ENCODE results near the gene ZDHHC22. TPM values are rescaled to one million over a fixed set of nuclear protein-coding genes. Genes with fewer than 3 reads are reported as not detected.

ZDHHC22 gene
- total RNA-seq, 1 donor: not detected

- TF ChIP-seq CTCF (IDR thresholded peaks at IDR 0.05; ENCODE audit: insufficient read depth, low read depth, low read length): no peak
- no peak for DNase-seq (ENCODE audit: low read depth)
- no peak overlapping the region for H3K4me3 ChIP-seq (ENCODE audit: low read depth, low read length)
Measured at GRCh38 chr14:77085538-77085937, 56.1 kb downstream of the ZDHHC22 start.

DNA sequence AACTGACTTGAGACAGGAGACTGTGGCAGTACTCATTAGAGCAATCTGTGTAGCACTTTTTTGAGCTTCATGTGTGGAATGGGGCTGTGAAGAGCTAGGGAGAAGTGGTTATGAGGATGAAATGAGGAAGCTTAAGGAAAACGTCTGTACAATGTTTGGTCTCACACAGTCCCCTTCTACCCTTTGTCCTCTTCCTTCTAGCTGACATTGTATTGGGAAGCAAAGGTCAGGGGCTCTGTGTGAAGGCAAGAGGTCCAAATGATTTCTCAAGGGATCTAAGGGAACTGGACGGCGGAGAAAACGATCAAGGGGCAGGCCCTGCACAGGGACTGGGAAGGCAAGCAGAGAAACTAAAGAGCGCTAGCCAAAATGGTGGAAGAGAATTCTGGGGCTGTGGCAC is 56.6 kb downstream of the ZDHHC22 start:
- TF ChIP-seq CTCF (IDR thresholded peaks at IDR 0.05; ENCODE audit: insufficient read depth, low read depth, low read length): no peak
- H3K4me3 ChIP-seq (ENCODE audit: low read depth, low read length): no peak overlapping the region
- DNase-seq (ENCODE audit: low read depth): no peak

DNA sequence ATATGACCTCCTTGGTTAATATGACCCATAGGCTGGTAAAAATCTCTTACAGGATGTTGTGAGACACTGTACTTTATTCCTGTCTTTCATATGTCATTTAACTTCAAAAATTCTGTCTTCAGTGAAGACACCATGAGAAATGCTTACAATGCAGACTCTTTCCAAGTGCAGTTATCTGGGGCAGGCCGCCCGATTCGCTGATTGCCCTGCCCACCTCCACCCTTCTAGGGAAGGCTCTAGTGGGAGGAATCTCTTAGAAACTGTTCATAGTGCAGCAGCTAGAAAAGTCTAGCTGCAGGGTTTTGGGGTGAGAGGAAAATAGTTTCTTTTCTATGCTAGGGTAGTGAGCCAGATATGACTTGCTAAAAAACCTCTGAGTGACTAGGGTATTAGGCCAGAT is 58.5 kb downstream of the ZDHHC22 start:
- TF ChIP-seq CTCF (IDR thresholded peaks at IDR 0.05; ENCODE audit: insufficient read depth, low read depth, low read length): no peak
- DNase-seq (ENCODE audit: low read depth): no peak
- H3K4me3 ChIP-seq (ENCODE audit: low read depth, low read length): no peak overlapping the region

DNA sequence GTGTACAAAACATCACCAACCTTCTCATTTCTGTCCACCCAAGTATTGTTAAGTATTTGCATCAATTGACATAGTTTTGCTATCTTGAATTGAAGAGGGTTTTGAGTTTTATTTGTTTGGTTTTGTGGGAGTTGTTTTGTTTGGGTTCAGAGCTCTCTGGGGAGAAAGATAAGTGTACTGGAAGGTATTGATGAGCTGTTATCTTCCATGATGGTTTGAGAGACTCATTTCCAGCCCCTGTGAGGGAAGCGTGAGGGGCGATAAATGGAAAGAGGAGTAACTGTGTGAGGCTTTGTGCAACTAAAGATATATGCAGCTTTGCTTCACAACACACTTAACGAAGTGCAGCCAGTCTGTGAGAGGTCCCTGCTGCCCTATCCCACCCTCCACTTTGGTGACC is 59.2 kb downstream of the ZDHHC22 start:
- no peak overlapping the region for H3K4me3 ChIP-seq (ENCODE audit: low read depth, low read length)

More for the DNA sequence above, 59.2 kb downstream of the ZDHHC22 start:
- DNase-seq (ENCODE audit: low read depth): no peak
- no peak for TF ChIP-seq CTCF (IDR thresholded peaks at IDR 0.05; ENCODE audit: insufficient read depth, low read depth, low read length)

Other genes starting within 250 kb of the ZDHHC22 start
- 40.2 and 44.1 TPM in 2 replicates for gene IRF2BPL, start 113.1 kb downstream of the ZDHHC22 start, total RNA-seq
- 11.3 and 23.7 TPM in 2 replicates for gene CIPC, start 43.5 kb downstream of the ZDHHC22 start, total RNA-seq
- gene TMEM63C, start 40.0 kb upstream of the ZDHHC22 start, total RNA-seq: under 0.01 TPM in 1 of 2 replicates, not detected in the other
- gene NGB, start 129.4 kb upstream of the ZDHHC22 start, total RNA-seq: not detected in 2 replicates
- 17.7 and 18.1 TPM in 2 replicates for gene POMT2, start 179.1 kb upstream of the ZDHHC22 start, total RNA-seq
- gene GSTZ1, start 179.2 kb upstream of the ZDHHC22 start, total RNA-seq: 22.0 and 37.4 TPM in 2 replicates
- gene TMED8, start 235.3 kb upstream of the ZDHHC22 start, total RNA-seq: 9.3 and 12.5 TPM in 2 replicates
- gene SAMD15, start 235.6 kb upstream of the ZDHHC22 start, total RNA-seq: 1.3 and 1.6 TPM in 2 replicates

All from fibroblast of villous mesenchyme (primary cell).